H1 (cell line): ENCODE measurements around the gene STRIP2.

Source experiments
- CREB1 ChIP-seq: IDR thresholded peaks from 2 replicates; pipeline ENCODE4 v1.6.1; 2012; ENCODE audit warnings: inconsistent platforms
- CTCF ChIP-seq, 3 experiments: IDR thresholded peaks; 1 replicate in 2 of 3; 2 replicates in 1 of 3; pipeline versions ENCODE4 v1.5.1 to v1.6.1; 2011; ENCODE audit warnings: low read length in 3 of 3, mild to moderate bottlenecking in 3 of 3, inconsistent platforms in 2 of 3, low read depth in 1 of 3, moderate library complexity in 1 of 3; ENCODE audit not compliant: insufficient read depth in 1 of 3; ENCODE audit errors: control extremely low read depth in 1 of 3
- MAX ChIP-seq: IDR thresholded peaks from 2 replicates; pipeline ENCODE4 v1.6.1; 2012; ENCODE audit warnings: inconsistent platforms
- POLR2A ChIP-seq, 2 experiments: IDR thresholded peaks; 1 replicate in 1 of 2; 2 replicates in 1 of 2; pipeline ENCODE4 v1.6.1; 2011; ENCODE audit warnings: low read depth in 2 of 2, low read length in 2 of 2, mild to moderate bottlenecking in 2 of 2; ENCODE audit errors: control extremely low read depth in 1 of 2
- RAD21 ChIP-seq, 2 experiments: IDR thresholded peaks in 1 of 2; conservative IDR thresholded peaks in 1 of 2; 2 replicates each; pipeline ENCODE4 v1.6.1; 2011; ENCODE audit warnings: low read depth in 2 of 2, low read length in 2 of 2, improper control_type of control experiment in 1 of 2, inconsistent platforms in 1 of 2, mild to moderate bottlenecking in 1 of 2, moderate library complexity in 1 of 2
- SRF ChIP-seq: IDR thresholded peaks from 2 replicates; pipeline ENCODE4 v1.6.1; 2011; ENCODE audit warnings: mild to moderate bottlenecking, low read depth, low read length, moderate library complexity
- TCF12 ChIP-seq: IDR thresholded peaks from 2 replicates; pipeline ENCODE4 v1.6.1; 2011; ENCODE audit warnings: low read depth, mild to moderate bottlenecking, low read length

GRCh38 chr7:129512192-129512591 is 78.0 kb downstream of the STRIP2 start:
- TF ChIP-seq TCF12 (no peak), POLR2A (IDR thresholded peaks at IDR 0.05; ENCODE audit: control extremely low read depth in 1 of 2, low read depth in 2 of 2, low read length in 2 of 2) (no peak), CTCF (IDR thresholded peaks at IDR 0.05; ENCODE audit: control extremely low read depth in 1 of 3, insufficient read depth in 1 of 3, low read depth in 1 of 3, low read length in 3 of 3) (no peak), CREB1 (no peak), RAD21 (IDR thresholded peaks at IDR 0.05 in 1 of 2, conservative IDR thresholded peaks at IDR 0.05 in 1 of 2; ENCODE audit: low read depth in 2 of 2, low read length in 2 of 2) (no peak), MAX (no peak), SRF (no peak)
